HG03280 (cell line): ENCODE results near the gene CDKAL1.

Source experiments
- ATAC-seq: cut with Tn5 transposase; IDR thresholded peaks from one replicate; pipeline ENCODE4 v1.9.1; 2021; ENCODE audit warnings: mild to moderate bottlenecking, moderate library complexity; ENCODE audit not compliant: unreplicated experiment

The CDKAL1 gene

GRCh38 chr6:21121636-21122136 is 587.4 kb downstream of the CDKAL1 start:
- ATAC-seq = no peak

DNA sequence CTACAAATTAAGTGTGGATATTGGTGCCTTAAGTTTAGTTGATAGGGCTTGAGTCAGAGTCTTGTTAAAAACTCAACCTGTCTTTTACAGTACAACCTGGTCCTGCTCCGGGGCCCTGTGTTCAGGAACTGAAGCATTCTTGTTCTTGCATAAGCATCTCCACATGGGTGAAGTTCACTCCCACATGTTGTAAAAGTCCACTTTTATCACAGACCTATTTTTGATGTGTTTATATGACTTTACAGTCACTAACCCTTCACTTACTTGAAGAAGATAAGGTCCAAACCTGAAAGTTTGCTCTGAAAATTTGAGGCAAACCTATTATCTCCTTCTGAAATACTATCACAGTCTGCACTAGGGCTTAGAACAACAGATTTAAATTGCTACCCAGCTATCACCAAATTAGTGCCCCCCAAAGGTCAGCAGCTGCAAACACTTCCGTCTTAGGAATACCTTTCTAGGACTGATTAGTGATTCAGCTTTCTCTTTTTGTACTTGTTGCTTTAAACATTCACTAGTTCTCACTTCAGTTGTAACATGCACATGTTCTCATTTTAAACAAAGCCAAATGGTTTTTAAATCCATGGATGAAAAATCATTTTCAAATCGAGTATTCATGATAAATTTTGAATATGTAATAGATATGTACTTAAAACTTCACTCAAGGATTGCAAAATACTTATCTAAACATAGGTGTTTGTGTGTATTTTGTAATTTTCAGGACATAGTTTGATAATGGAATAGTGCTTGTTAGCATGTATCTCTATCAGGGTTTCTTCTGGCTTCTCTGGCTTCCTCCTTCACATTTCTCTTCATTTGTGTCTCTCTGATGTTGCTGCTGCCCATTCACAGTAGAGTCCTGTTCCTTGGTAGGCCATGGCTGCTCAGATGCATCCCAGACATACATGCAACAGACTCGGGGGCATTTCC is 589.5 kb downstream of the CDKAL1 start:
- ATAC-seq = no peak

DNA sequence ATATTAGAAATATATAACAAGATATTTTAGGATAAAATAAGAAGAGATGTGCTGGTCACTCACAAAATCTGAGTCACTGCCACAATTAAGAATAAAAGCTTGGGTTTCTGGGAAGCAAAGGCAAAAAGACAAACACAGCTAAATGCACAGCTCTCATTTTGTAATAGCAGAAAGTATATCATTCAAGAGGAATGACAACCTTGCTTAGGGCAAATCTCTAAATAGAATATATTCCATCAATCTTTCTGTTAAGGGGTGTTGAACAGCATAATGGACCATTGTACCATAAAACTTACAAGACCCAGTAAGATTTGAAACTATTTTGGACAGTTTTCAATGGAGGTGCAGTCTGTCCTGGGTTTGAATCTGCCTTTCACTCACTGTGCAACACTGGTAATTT is 594.3 kb downstream of the CDKAL1 start:
- no peak for ATAC-seq

DNA sequence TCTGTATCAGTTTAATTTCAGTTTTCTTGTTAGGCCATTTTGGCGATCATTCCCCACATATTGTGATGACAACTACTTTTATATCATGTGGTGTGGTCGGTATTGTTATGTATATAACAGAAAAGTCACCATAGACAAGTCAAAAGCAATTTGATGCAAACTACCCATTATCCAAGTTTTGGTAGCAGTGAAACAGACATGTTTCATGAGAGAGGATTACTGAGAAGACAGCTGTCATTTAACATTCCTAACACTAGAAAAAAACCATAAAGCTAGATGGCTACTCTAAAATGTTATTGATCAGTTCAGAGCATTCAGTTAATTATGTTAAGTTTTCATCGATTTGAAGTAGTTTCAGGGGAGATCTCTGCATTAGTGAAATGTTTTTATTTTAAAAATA is 597.1 kb downstream of the CDKAL1 start:
- no peak for ATAC-seq

DNA sequence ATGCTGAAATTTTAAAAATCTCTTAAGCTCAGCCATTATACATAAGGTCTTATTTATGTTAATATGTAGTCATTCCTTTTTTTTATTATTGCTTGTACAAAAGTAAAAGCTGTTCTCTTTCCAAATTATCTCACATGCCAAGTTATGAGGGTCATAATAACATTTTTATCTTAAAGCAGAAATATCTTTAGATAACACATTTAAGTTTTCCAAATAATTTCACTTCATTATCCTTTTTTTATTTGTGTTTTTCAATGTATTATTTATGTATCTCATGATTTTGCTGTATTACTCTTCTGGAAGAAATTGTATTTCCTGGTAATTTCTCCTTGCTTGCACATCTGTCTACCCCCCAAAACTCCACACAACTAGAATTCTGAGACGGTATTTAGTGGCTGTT is 598.2 kb downstream of the CDKAL1 start:
- no peak for ATAC-seq

DNA sequence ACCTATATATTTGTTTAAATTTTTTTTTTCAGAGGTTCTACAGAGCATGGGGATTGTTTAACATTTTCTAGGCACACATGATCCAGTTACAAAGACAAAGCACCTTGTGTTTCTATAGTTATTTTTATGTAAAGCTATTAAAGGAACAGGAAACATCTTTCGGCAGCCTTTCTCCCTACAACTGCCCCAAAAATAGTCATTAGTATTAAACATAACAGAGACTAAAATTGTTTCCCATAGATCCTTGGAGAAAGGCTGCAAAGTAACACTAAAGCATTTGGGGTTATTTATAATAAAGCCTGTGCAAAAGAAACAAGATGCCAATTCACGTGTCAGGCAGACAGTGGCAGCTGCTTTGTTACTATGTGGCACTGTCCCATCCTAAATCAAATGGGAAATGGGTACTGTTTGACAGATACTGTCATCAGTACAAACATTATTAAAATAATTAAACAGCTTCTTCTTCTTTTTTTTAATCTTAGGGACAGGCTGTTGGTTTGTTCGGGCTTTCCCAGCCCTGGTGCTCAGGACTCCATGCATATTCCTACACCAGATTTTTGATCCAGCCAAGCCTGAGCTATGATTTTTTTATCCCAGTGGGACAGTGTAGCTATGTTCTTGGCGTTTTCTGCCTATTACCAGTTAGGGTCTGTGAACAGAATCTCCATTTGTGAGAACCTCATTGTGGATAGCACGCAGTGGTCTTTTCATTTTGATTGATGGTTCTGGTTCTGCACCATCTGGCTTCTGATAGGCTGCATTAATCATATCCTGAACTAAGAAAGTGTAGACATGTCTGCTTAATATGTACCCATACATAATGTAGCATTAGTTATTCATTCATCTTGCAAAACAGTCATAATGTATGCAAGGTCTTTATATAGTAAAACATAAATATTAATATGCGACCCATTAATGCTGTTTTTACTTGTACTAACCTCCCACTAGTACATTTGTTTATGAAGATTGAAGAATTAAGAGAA is 598.9 kb downstream of the CDKAL1 start:
- no peak for ATAC-seq

GRCh38 chr6:21133901-21134300 is 599.6 kb downstream of the CDKAL1 start:
- no peak for ATAC-seq

- no peak for ATAC-seq
Observed at GRCh38 chr6:21134356-21134755, 600.1 kb downstream of the CDKAL1 start.

GRCh38 chr6:21135484-21136013 is 601.3 kb downstream of the CDKAL1 start:
- no peak for ATAC-seq

DNA sequence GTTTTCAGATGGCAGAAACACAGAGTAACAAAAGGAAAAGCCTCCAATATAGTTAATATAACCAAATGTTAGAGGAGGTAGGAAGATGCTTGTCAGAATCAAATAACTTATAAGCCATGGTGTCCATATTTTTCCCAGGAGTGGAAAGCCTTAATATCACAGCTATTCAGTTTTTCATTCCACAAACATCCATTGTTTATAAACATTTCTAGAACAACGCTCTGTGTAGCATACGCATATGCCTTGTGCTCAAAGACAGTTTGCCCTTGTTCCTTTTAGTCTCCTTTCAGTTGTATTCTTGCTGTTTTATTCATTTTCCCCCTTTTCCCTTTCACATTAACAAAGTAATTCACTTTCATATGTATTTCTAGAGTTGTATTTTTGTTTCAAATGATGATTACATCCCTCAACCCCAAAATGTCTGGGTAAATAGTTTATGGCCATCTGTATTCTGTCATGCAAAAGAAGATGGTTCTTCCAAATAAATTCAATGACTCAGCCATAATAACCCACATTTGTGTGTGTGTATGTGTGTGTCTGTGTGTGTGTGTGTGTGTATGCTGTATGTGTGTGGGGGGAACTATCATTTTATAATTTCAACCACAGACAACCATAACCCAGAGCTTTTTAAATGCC is 603.6 kb downstream of the CDKAL1 start:
- no peak for ATAC-seq

- no peak for ATAC-seq
Observed at GRCh38 chr6:21138336-21139069, 604.2 kb downstream of the CDKAL1 start.

GRCh38 chr6:21140966-21141365 is 606.7 kb downstream of the CDKAL1 start:
- ATAC-seq = no peak

GRCh38 chr6:21141616-21142303 is 607.5 kb downstream of the CDKAL1 start:
- ATAC-seq = no peak

- no peak for ATAC-seq
Observed at GRCh38 chr6:21142741-21143140, 608.5 kb downstream of the CDKAL1 start.

DNA sequence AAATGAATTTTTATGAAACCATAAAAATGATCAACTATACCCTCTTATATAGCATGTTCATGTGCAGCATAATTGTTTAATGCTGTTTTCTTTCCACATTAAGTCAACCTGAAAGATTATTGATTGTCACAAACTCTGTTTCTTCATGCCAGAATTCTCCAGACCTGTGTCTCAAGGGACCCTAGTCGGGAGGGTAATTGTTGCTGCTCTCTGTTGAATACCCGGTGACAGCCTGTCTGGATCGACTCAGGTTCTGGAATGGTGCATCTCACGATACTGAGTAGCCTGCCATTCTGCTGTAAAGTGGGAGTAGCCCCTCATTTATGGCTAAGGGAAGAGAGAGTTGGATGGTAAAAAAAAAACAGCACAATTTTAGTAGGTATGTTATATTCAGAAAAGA is 609.4 kb downstream of the CDKAL1 start:
- no peak for ATAC-seq

DNA sequence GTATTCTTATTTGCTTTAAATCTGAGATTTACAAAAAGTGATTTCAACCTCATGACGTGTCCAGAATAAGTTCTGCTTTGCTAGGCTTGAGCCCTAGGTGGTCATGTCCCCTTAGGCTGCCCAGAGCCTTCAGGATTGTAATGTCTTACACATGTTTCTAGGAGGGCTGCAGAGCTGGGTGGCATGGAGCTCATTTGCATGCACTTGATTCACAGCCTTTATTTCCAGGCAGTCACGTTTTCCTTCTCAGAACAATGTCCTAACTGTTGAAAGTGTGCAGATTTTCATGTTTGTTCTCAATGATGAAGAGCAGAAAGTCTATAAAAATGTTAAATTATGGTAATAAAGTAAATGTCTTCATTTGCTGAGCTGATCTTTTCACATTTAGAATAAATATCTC is 610.7 kb downstream of the CDKAL1 start:
- no peak for ATAC-seq

DNA sequence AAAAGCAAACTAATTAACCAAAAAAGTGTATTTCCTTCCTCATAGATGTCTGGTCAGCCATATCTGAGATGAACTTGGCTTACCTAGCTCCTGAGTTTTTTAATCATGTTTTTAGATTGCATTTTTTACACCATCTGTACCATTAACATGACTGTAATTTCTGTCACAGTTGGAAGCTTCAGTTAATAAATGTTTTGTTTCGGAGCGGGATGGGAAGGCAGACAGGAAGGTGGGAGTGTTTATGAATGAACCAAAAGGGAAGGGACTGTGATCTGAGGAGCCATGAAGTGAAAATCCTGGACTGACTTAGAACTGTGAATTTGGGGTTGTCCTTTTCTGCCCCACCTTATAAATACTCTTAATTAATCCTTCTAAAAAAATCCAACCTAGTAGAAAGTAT is 613.7 kb downstream of the CDKAL1 start:
- no peak for ATAC-seq

- no peak for ATAC-seq
Observed at GRCh38 chr6:21149470-21149869, 615.2 kb downstream of the CDKAL1 start.

- ATAC-seq = no peak
Observed at GRCh38 chr6:21150667-21151066, 616.4 kb downstream of the CDKAL1 start.
